B cell (primary cell): ENCODE results near the gene SH3RF3. TPM values are rescaled to one million over a fixed set of nuclear protein-coding genes. Genes with fewer than 3 reads are reported as not detected.

ENCODE experiments used
- ATAC-seq: fragments of 200-7000 bp; cut with Tn5 transposase; one replicate; pipeline ENCODE4 v1.10.0; 2021; ENCODE audit warnings: low read depth, mild to moderate bottlenecking, moderate number of reproducible peaks, moderate library complexity
- CTCF ChIA-PET: fragments of 350-600 bp; sonication (Branson Sonifier 250); formaldehyde crosslinking; loops from one replicate; lab custom pipeline; 2021; ENCODE audit warnings: antibody characterized with exemption, inconsistent platforms; lab: Charles Lee
- POLR2A ChIA-PET: fragments of 350-600 bp; sonication (Branson Sonifier 250); formaldehyde crosslinking; loops from one replicate; lab custom pipeline; 2021; ENCODE audit warnings: antibody characterized with exemption; lab: Charles Lee
- DNase-seq: peaks from one replicate; pipeline ENCODE4 v3.0.0; 2013
- H2AFZ ChIP-seq: 2 replicates; pipeline ENCODE4 v1.6.1; 2012; ENCODE audit warnings: mild to moderate bottlenecking, low read depth, low read length; ENCODE audit not compliant: insufficient read depth, poor library complexity, severe bottlenecking
- H3K27ac ChIP-seq, 2 donors: 1 replicate in 1 of 2; 2 replicates in 1 of 2; pipeline ENCODE4 v1.5.1; 2012 to 2013; ENCODE audit warnings: low read length in 2 of 2, mild to moderate bottlenecking in 2 of 2, moderate library complexity in 1 of 2
- H3K27me3 ChIP-seq, 4 experiments: fragments of 200-600 bp in 1 of 4; sonication (generic) in 1 of 4; replicated peaks in 1 of 4; 1 replicate in 2 of 4; 2 replicates in 2 of 4; pipeline versions ENCODE4 v1.6.1 to v1.7.0; 2013 to 2016; ENCODE audit warnings: low read length in 3 of 4, mild to moderate bottlenecking in 2 of 4, mixed read lengths in 1 of 4, moderate library complexity in 1 of 4; ENCODE audit not compliant: insufficient read depth in 4 of 4, control insufficient read depth in 3 of 4; ENCODE audit errors: control extremely low read depth in 1 of 4
- H3K36me3 ChIP-seq, 2 experiments: replicated peaks in 1 of 2; 1 replicate in 1 of 2; 2 replicates in 1 of 2; pipeline versions ENCODE4 v1.6.1 to v1.7.1; 2013; ENCODE audit warnings: low read length in 1 of 2; ENCODE audit not compliant: insufficient read depth in 2 of 2, control insufficient read depth in 1 of 2; ENCODE audit errors: control extremely low read depth in 1 of 2, extremely low read depth in 1 of 2
- H3K4me1 ChIP-seq, 2 donors: fragments of 200-600 bp in 1 of 2; sonication (generic) in 1 of 2; 1 replicate in 1 of 2; 2 replicates in 1 of 2; pipeline versions ENCODE4 v1.5.1 to v1.6.1; 2013 to 2017; ENCODE audit warnings: low read length in 2 of 2; ENCODE audit not compliant: control insufficient read depth in 2 of 2, insufficient read depth in 2 of 2
- H3K4me2 ChIP-seq: replicated peaks from 2 replicates; pipeline ENCODE3; 2012; ENCODE audit warnings: mild to moderate bottlenecking, low read depth, low read length; ENCODE audit not compliant: poor library complexity, severe bottlenecking
- H3K4me3 ChIP-seq, 5 experiments: fragments of 200-600 bp in 1 of 5; sonication (generic) in 1 of 5; 1 replicate in 3 of 5; 2 replicates in 2 of 5; pipeline versions ENCODE4 v1.5.1 to v1.7.0; 2011 to 2016; ENCODE audit warnings: low read length in 4 of 5, mild to moderate bottlenecking in 4 of 5, low read depth in 2 of 5, control low read depth in 1 of 5, moderate library complexity in 1 of 5; ENCODE audit not compliant: insufficient read depth in 1 of 5; ENCODE audit errors: control extremely low read depth in 1 of 5, extremely low read depth in 1 of 5
- H3K79me2 ChIP-seq: fragments of 200-600 bp; sonication (generic); one replicate; pipeline ENCODE4 v1.6.0; 2016; ENCODE audit warnings: low read length; ENCODE audit not compliant: control insufficient read depth, insufficient read depth
- H3K9ac ChIP-seq: fragments of 200-600 bp; sonication (generic); 2 replicates; pipeline ENCODE4 v1.6.1; 2017; ENCODE audit warnings: mild to moderate bottlenecking, low read length, moderate library complexity
- H3K9me3 ChIP-seq, 3 donors: one replicate each; pipeline versions ENCODE4 v1.6.1 to v1.7.1; 2013; ENCODE audit warnings: low read length in 2 of 3; ENCODE audit not compliant: control insufficient read depth in 2 of 3, insufficient read depth in 1 of 3; ENCODE audit errors: control extremely low read depth in 1 of 3
- H4K20me1 ChIP-seq: 2 replicates; pipeline ENCODE4 v1.6.0; 2012; ENCODE audit warnings: mild to moderate bottlenecking, low read length; ENCODE audit not compliant: insufficient read depth, control insufficient read depth, poor library complexity, severe bottlenecking
- H3K27ac Mint-ChIP-seq: one replicate; pipeline ENCODE4 v1.8.0; 2021; ENCODE audit warnings: mixed read lengths
- H3K27me3 Mint-ChIP-seq: one replicate; pipeline ENCODE4 v1.8.0; 2021; ENCODE audit warnings: mixed read lengths
- H3K4me1 Mint-ChIP-seq: one replicate; pipeline ENCODE4 v1.8.0; 2021; ENCODE audit warnings: mixed read lengths
- H3K4me3 Mint-ChIP-seq: one replicate; pipeline ENCODE4 v1.8.0; 2021; ENCODE audit warnings: mixed read lengths
- H3K9me3 Mint-ChIP-seq: one replicate; pipeline ENCODE4 v1.8.0; 2022; ENCODE audit warnings: mixed read lengths; ENCODE audit not compliant: insufficient read depth
- EZH2 ChIP-seq: IDR thresholded peaks from 2 replicates; pipeline ENCODE4 v1.6.1; 2012; ENCODE audit warnings: borderline replicate concordance, low read depth, mild to moderate bottlenecking, moderate library complexity, low read length; ENCODE audit not compliant: insufficient read depth, poor library complexity, severe bottlenecking
- WGBS: methylation state at CpG from one replicate; pipeline ENCODE4 v1.1.5; 2013; ENCODE audit warnings: missing lambda C conversion rate; ENCODE audit not compliant: insufficient coverage; 5-methylcytosine and 5-hydroxymethylcytosine counted together
- intact Hi-C: fragments of 100-400 bp; cut with micrococcal nuclease; formaldehyde crosslinking; loops from one replicate; pipeline ENCODE4 v1.10.0; 2022
- polyA plus RNA-seq: library from polyadenylated mRNA; depleted of rRNA; stranded (reverse); fragments of >200 nt; gene quantifications from 2 replicates; pipeline ENCODE4 v1.2.3, GENCODE V29; 2012
- total RNA-seq, 2 donors: library from RNA; stranded (reverse); fragments of 120-200 nt in 1 of 2; gene quantifications; 1 replicate in 1 of 2; 2 replicates in 1 of 2; pipeline versions ENCODE4 v1.2.3 to v1.2.4, GENCODE V29; 2013 to 2022
- TF ChIP-seq, protein P1 (sequence below): fragments of 200-600 bp; IDR thresholded peaks from one replicate; pipeline ENCODE4 v1.8.0; 2022; ENCODE audit warnings: antibody characterized with exemption, mild to moderate bottlenecking

Gene SH3RF3
- total and polyA plus RNA-seq, 2 donors (not counting 1 experiment from before 2014, with no cell fraction given) = 0.07 to 1.2 TPM

DNA sequence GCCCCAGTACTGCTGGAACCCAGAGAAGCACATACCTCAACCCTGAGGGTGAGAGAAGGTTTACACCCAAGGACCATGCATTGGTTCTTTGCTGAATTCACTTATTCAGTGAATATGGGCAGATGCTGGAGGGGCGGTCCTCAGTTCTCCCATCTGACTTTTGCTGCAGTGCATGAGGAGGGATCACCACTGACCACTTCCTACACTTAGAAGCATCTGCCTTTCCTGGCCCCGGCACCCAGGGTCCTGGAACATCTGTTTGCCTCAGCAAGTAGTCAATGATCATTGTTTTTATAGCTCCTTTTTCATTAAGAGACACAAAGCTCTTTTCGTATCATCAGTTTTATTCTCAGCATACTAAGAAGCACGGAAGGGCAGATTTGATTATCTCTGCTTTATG is 211.4 kb downstream of the SH3RF3 start:
- ChIA-PET POLR2A (no interaction called here), CTCF (no interaction called here)
- no peak for TF ChIP-seq EZH2
- TF ChIP-seq, protein P1, sequence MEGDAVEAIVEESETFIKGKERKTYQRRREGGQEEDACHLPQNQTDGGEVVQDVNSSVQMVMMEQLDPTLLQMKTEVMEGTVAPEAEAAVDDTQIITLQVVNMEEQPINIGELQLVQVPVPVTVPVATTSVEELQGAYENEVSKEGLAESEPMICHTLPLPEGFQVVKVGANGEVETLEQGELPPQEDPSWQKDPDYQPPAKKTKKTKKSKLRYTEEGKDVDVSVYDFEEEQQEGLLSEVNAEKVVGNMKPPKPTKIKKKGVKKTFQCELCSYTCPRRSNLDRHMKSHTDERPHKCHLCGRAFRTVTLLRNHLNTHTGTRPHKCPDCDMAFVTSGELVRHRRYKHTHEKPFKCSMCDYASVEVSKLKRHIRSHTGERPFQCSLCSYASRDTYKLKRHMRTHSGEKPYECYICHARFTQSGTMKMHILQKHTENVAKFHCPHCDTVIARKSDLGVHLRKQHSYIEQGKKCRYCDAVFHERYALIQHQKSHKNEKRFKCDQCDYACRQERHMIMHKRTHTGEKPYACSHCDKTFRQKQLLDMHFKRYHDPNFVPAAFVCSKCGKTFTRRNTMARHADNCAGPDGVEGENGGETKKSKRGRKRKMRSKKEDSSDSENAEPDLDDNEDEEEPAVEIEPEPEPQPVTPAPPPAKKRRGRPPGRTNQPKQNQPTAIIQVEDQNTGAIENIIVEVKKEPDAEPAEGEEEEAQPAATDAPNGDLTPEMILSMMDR = no peak
- H3K9me3 ChIP-seq = peaks cover 0 to 3% (median 0%) of the 10 kb centered on the region in 3 donors
- no peak overlapping the region for H2AFZ ChIP-seq
- H3K4me3 ChIP-seq = no peak overlapping the region
- H3K4me2 ChIP-seq = no peak overlapping the region
- peaks cover 0 to 6% (median 2%) of the 10 kb centered on the region in 4 experiments for H3K27me3 ChIP-seq
- ATAC-seq (no peak), DNase-seq (no peak)
- H3K36me3 ChIP-seq = no peaks in the 10 kb centered on the region
- Mint-ChIP-seq H3K27me3 (peaks cover 18% of the 10 kb centered on the region), H3K27ac (no peak overlapping the region), H3K4me1 (peaks cover 11% of the 10 kb centered on the region), H3K9me3 (no peaks in the 10 kb centered on the region), H3K4me3 (no peak overlapping the region)
- no peaks in the 10 kb centered on the region for H3K79me2 ChIP-seq
- no peak overlapping the region for H3K27ac ChIP-seq
- H3K4me1 ChIP-seq = peaks cover 11 to 12% of the 10 kb centered on the region in 2 donors
- intact Hi-C loops = no loop called here
- no peak overlapping the region for H3K9ac ChIP-seq
- H4K20me1 ChIP-seq = no peaks in the 10 kb centered on the region
- WGBS = 90% methylated on average over 3 of the region's 4 CpGs

DNA sequence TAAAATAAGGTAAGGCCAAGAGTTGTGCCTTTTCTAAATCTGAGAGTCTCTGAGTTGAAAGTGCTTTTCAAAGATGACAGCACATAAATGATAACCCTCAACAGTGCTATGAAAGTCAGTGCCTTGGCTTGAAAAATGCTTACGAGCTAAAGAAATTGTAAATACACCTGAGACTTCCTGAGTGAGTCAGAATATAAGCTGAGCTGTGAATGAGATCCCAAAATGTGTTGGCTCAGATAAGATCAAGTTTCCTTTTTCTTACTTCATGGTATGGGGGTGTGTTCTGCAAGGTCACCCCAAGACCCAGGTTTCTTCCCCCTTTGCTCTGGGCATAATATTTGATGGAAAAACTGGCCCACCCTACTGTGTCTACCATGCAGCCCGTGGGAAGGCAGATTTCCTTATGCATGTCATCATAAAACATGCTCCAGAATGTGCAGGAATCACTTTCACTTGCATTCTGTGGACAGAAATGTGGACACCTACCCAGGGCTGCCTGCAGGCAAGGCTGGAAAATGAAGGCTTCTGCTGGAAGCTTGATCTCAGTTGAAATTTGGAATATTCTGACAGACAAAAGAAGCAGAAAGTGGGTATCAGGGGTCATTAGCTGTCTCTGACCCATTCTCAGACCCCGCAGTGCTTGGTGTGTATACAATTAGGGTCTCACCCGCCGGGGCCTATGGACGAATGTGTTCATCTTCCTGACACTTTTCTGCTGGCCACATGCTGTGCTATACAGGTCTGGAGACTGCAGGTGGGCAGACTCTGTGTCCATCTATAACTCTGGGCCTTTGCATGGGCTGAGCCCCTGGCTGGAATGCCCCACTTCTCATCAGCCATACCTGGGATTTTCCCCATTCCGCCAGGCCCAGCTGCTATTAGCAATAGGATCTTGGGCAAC is 212.6 kb downstream of the SH3RF3 start:
- H3K4me1 ChIP-seq = no peaks in the 10 kb centered on the region
- no peak overlapping the region for H2AFZ ChIP-seq
- H3K27ac ChIP-seq = no peak overlapping the region
- no peak overlapping the region for H3K27ac Mint-ChIP-seq
- H3K27me3 ChIP-seq = peaks cover 0 to 4% (median 0%) of the 10 kb centered on the region in 4 experiments
- H3K4me2 ChIP-seq = no peak overlapping the region
- H3K9ac ChIP-seq = no peak overlapping the region
- peaks cover 12% of the 10 kb centered on the region for H3K27me3 Mint-ChIP-seq
- peaks cover 0 to 3% (median 0%) of the 10 kb centered on the region in 3 donors for H3K9me3 ChIP-seq
- H4K20me1 ChIP-seq = no peaks in the 10 kb centered on the region
- CTCF ChIA-PET = no interaction called here
- 84% methylated on average over 6 of the region's 7 CpGs for WGBS
- POLR2A ChIA-PET = no interaction called here
- no peak overlapping the region for H3K4me3 ChIP-seq
- peaks cover 1% of the 10 kb centered on the region for H3K4me1 Mint-ChIP-seq
- intact Hi-C loops = no loop called here
- ATAC-seq = no peak
- no peak overlapping the region for H3K4me3 Mint-ChIP-seq
- H3K9me3 Mint-ChIP-seq = no peaks in the 10 kb centered on the region
- no peak for TF ChIP-seq EZH2
- TF ChIP-seq, protein P1 = no peak
- no peaks in the 10 kb centered on the region for H3K79me2 ChIP-seq
- no peak for DNase-seq
- H3K36me3 ChIP-seq = no peaks in the 10 kb centered on the region
